Liver (tissue), 9 donors: ENCODE measurements around the gene CCNC. TPM values are rescaled to one million over a fixed set of nuclear protein-coding genes. Genes with fewer than 3 reads are reported as not detected.

Experiments used
- DNase-seq: peaks from one replicate; pipeline ENCODE4 v3.0.0-alpha.2; 2017; ENCODE audit warnings: low spot score
- H3K27ac ChIP-seq, 2 donors: one replicate each; pipeline ENCODE4 v1.7.0; 2013; ENCODE audit warnings: inconsistent platforms in 2 of 2, low read length in 2 of 2, control low read depth in 1 of 2, low read depth in 1 of 2, mild to moderate bottlenecking in 1 of 2
- H3K27me3 ChIP-seq, 4 donors: one replicate each; pipeline versions ENCODE4 v1.6.1 to v1.7.0; 2013; ENCODE audit warnings: low read length in 3 of 4, inconsistent platforms in 1 of 4, mild to moderate bottlenecking in 1 of 4, moderate library complexity in 1 of 4; ENCODE audit not compliant: control insufficient read depth in 4 of 4, insufficient read depth in 4 of 4
- H3K36me3 ChIP-seq, 4 donors: one replicate each; pipeline versions ENCODE4 v1.6.1 to v1.7.0; 2013; ENCODE audit warnings: low read length in 3 of 4, mild to moderate bottlenecking in 3 of 4, low read depth in 1 of 4, moderate library complexity in 1 of 4; ENCODE audit not compliant: control insufficient read depth in 4 of 4, insufficient read depth in 3 of 4
- H3K4me1 ChIP-seq, 4 donors: one replicate each; pipeline versions ENCODE4 v1.6.1 to v1.7.0; 2013; ENCODE audit warnings: low read length in 3 of 4, mild to moderate bottlenecking in 3 of 4, moderate library complexity in 1 of 4; ENCODE audit not compliant: control insufficient read depth in 4 of 4, insufficient read depth in 4 of 4
- H3K4me3 ChIP-seq, 3 donors: one replicate each; pipeline versions ENCODE4 v1.6.1 to v1.7.0; 2013; ENCODE audit warnings: low read length in 3 of 3, control low read depth in 1 of 3, low read depth in 1 of 3, mild to moderate bottlenecking in 1 of 3
- H3K9ac ChIP-seq, 2 donors: one replicate each; pipeline ENCODE4 v1.7.0; 2013; ENCODE audit warnings: low read length in 2 of 2, mild to moderate bottlenecking in 2 of 2, moderate library complexity in 2 of 2, control low read depth in 1 of 2, low read depth in 1 of 2
- H3K9me3 ChIP-seq, 4 donors: one replicate each; pipeline versions ENCODE4 v1.6.1 to v1.7.0; 2013; ENCODE audit warnings: low read length in 3 of 4; ENCODE audit not compliant: control insufficient read depth in 4 of 4
- EGR1 ChIP-seq, 2 donors: IDR thresholded peaks; 2 replicates each; pipeline ENCODE4 v1.6.1; 2016 to 2018; ENCODE audit warnings: antibody characterized with exemption in 2 of 2, low read depth in 2 of 2
- FOXA1 ChIP-seq: IDR thresholded peaks from 2 replicates; pipeline ENCODE4 v1.6.1; 2016; ENCODE audit warnings: antibody characterized with exemption
- FOXA2 ChIP-seq: IDR thresholded peaks from 2 replicates; pipeline ENCODE4 v1.6.1; 2016; ENCODE audit warnings: antibody characterized with exemption
- GABPA ChIP-seq, 2 donors: IDR thresholded peaks in 1 of 2; conservative IDR thresholded peaks in 1 of 2; 2 replicates each; pipeline ENCODE4 v1.6.1; 2016; ENCODE audit warnings: antibody characterized with exemption in 2 of 2, mild to moderate bottlenecking in 1 of 2, moderate library complexity in 1 of 2
- HNF4A ChIP-seq, 2 donors: conservative IDR thresholded peaks; 2 replicates each; pipeline ENCODE4 v1.6.1; 2016; ENCODE audit warnings: antibody characterized with exemption in 2 of 2, mild to moderate bottlenecking in 2 of 2
- HNF4G ChIP-seq: IDR thresholded peaks from 2 replicates; pipeline ENCODE4 v1.6.1; 2016; ENCODE audit warnings: antibody characterized with exemption
- JUND ChIP-seq, 2 donors: IDR thresholded peaks; 2 replicates each; pipeline ENCODE4 v1.6.1; 2016; ENCODE audit warnings: antibody characterized with exemption in 2 of 2
- NR2F2 ChIP-seq: IDR thresholded peaks from 2 replicates; pipeline ENCODE4 v1.6.1; 2016; ENCODE audit warnings: antibody characterized with exemption
- RAD21 ChIP-seq, 2 donors: IDR thresholded peaks; 2 replicates each; pipeline ENCODE4 v1.6.1; 2016; ENCODE audit warnings: antibody characterized with exemption in 2 of 2, mild to moderate bottlenecking in 2 of 2
- RXRA ChIP-seq, 2 donors: IDR thresholded peaks; 2 replicates each; pipeline ENCODE4 v1.6.1; 2017 to 2018; ENCODE audit warnings: antibody characterized with exemption in 2 of 2, mild to moderate bottlenecking in 1 of 2
- SP1 ChIP-seq: IDR thresholded peaks from 2 replicates; pipeline ENCODE4 v1.6.1; 2018; ENCODE audit warnings: antibody characterized with exemption, mild to moderate bottlenecking
- TAF1 ChIP-seq: conservative IDR thresholded peaks from 2 replicates; pipeline ENCODE4 v1.6.1; 2016; ENCODE audit warnings: antibody characterized with exemption, mild to moderate bottlenecking
- YY1 ChIP-seq: IDR thresholded peaks from 2 replicates; pipeline ENCODE4 v1.6.1; 2016; ENCODE audit warnings: antibody characterized with exemption, mild to moderate bottlenecking
- WGBS: extraction: QIAGEN DNeasy Blood & Tissue Kit; methylation state at CpG from one replicate; pipeline ENCODE4 v1.1.7; 2013; 5-methylcytosine and 5-hydroxymethylcytosine counted together
- polyA plus RNA-seq, 2 donors: library from polyadenylated mRNA; stranded (reverse) in 1 of 2; unstranded in 1 of 2; fragments of 200-250 nt in 1 of 2; fragments of >200 nt in 1 of 2; fragmentation: Nextera tagmentation in 1 of 2; extraction: Ambion mirVana in 1 of 2; gene quantifications; one replicate each; pipeline versions ENCODE4 v1.2.1 to v1.2.3, GENCODE V29; 2013 to 2015
- total RNA-seq, 2 donors: library from RNA; depleted of rRNA; stranded (reverse); fragments of >200 nt; gene quantifications; one replicate each; pipeline ENCODE4 v1.2.3, GENCODE V29; 2014
- TF ChIP-seq, protein P1 (sequence below): IDR thresholded peaks from 2 replicates; pipeline ENCODE4 v1.6.1; 2016; ENCODE audit warnings: antibody characterized with exemption
- TF ChIP-seq, protein P2 (sequence below): IDR thresholded peaks from 2 replicates; pipeline ENCODE4 v1.6.1; 2016; ENCODE audit warnings: antibody characterized with exemption, mild to moderate bottlenecking
- TF ChIP-seq, protein P3 (sequence below): IDR thresholded peaks from 2 replicates; pipeline ENCODE4 v1.6.1; 2016; ENCODE audit warnings: antibody characterized with exemption
- TF ChIP-seq, protein P4 (sequence below): fragments of 150-350 bp; IDR thresholded peaks from 2 replicates; pipeline ENCODE4 v1.5.1; 2017; ENCODE audit warnings: improper control_type of control experiment, low read depth, low read length; ENCODE audit not compliant: missing input control
- TF ChIP-seq, protein P5 (sequence below): IDR thresholded peaks from 2 replicates; pipeline ENCODE4 v1.6.1; 2016; ENCODE audit warnings: antibody characterized with exemption
- donor health status: healthy.
- donor health status: healthy.
- donor health status: healthy.
- donor health status: healthy.
- donor health status: healthy.

The CCNC gene
- total and polyA plus RNA-seq, 4 donors: 32.9 to 80.7 (median 47.8) TPM

DNA sequence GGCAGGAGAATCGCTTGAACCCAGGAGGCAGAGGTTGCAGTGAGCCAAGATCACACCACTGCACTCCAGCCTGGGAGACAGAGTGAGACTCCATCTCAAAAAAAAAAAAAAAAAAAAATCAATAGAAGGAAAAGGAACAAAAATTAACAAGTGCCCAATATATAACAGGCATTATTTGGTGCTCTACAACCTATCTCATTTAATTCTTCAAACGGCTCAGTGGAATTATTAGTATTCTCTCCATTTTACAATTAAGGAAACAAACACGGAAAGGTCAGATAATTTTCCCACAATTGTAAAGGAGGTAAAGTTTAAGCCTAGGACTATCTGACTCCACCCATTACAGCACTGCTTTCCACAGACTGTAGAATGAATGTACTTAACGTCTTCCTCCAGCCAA lies 19.8 kb downstream of the CCNC start:
- Histone ChIP-seq H3K27me3 (no peaks in the 10 kb centered on the region), H3K9me3 (no peaks in the 10 kb centered on the region), H3K4me1 (no peaks in the 10 kb centered on the region), H3K36me3 (peaks cover 5 to 28% (median 17%) of the 10 kb centered on the region in 4 donors), H3K27ac (no peak overlapping the region), H3K9ac (no peak overlapping the region), H3K4me3 (no peak overlapping the region)
- 96% methylated on average over 4 of the region's 4 CpGs for WGBS
- no peak for DNase-seq
- no peak for TF ChIP-seq RXRA (IDR thresholded peaks at IDR 0.05)
- TF ChIP-seq GABPA (IDR thresholded peaks at IDR 0.05 in 1 of 2, conservative IDR thresholded peaks at IDR 0.05 in 1 of 2): no peak
- TF ChIP-seq NR2F2: no peak
- no peak for TF ChIP-seq FOXA2
- no peak for TF ChIP-seq SP1
- TF ChIP-seq, protein P1, sequence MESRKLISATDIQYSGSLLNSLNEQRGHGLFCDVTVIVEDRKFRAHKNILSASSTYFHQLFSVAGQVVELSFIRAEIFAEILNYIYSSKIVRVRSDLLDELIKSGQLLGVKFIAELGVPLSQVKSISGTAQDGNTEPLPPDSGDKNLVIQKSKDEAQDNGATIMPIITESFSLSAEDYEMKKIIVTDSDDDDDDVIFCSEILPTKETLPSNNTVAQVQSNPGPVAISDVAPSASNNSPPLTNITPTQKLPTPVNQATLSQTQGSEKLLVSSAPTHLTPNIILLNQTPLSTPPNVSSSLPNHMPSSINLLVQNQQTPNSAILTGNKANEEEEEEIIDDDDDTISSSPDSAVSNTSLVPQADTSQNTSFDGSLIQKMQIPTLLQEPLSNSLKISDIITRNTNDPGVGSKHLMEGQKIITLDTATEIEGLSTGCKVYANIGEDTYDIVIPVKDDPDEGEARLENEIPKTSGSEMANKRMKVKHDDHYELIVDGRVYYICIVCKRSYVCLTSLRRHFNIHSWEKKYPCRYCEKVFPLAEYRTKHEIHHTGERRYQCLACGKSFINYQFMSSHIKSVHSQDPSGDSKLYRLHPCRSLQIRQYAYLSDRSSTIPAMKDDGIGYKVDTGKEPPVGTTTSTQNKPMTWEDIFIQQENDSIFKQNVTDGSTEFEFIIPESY: no peak
- no peak for TF ChIP-seq TAF1
- TF ChIP-seq HNF4G: no peak
- TF ChIP-seq, protein P2, sequence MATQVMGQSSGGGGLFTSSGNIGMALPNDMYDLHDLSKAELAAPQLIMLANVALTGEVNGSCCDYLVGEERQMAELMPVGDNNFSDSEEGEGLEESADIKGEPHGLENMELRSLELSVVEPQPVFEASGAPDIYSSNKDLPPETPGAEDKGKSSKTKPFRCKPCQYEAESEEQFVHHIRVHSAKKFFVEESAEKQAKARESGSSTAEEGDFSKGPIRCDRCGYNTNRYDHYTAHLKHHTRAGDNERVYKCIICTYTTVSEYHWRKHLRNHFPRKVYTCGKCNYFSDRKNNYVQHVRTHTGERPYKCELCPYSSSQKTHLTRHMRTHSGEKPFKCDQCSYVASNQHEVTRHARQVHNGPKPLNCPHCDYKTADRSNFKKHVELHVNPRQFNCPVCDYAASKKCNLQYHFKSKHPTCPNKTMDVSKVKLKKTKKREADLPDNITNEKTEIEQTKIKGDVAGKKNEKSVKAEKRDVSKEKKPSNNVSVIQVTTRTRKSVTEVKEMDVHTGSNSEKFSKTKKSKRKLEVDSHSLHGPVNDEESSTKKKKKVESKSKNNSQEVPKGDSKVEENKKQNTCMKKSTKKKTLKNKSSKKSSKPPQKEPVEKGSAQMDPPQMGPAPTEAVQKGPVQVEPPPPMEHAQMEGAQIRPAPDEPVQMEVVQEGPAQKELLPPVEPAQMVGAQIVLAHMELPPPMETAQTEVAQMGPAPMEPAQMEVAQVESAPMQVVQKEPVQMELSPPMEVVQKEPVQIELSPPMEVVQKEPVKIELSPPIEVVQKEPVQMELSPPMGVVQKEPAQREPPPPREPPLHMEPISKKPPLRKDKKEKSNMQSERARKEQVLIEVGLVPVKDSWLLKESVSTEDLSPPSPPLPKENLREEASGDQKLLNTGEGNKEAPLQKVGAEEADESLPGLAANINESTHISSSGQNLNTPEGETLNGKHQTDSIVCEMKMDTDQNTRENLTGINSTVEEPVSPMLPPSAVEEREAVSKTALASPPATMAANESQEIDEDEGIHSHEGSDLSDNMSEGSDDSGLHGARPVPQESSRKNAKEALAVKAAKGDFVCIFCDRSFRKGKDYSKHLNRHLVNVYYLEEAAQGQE: no peak
- TF ChIP-seq, protein P3, sequence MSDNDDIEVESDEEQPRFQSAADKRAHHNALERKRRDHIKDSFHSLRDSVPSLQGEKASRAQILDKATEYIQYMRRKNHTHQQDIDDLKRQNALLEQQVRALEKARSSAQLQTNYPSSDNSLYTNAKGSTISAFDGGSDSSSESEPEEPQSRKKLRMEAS: no peak
- TF ChIP-seq FOXA1: no peak
- TF ChIP-seq RAD21 (IDR thresholded peaks at IDR 0.05): no peak
- TF ChIP-seq YY1: no peak
- no peak for TF ChIP-seq HNF4A (conservative IDR thresholded peaks at IDR 0.05)
- no peak for TF ChIP-seq JUND (IDR thresholded peaks at IDR 0.05)
- TF ChIP-seq, protein P4, sequence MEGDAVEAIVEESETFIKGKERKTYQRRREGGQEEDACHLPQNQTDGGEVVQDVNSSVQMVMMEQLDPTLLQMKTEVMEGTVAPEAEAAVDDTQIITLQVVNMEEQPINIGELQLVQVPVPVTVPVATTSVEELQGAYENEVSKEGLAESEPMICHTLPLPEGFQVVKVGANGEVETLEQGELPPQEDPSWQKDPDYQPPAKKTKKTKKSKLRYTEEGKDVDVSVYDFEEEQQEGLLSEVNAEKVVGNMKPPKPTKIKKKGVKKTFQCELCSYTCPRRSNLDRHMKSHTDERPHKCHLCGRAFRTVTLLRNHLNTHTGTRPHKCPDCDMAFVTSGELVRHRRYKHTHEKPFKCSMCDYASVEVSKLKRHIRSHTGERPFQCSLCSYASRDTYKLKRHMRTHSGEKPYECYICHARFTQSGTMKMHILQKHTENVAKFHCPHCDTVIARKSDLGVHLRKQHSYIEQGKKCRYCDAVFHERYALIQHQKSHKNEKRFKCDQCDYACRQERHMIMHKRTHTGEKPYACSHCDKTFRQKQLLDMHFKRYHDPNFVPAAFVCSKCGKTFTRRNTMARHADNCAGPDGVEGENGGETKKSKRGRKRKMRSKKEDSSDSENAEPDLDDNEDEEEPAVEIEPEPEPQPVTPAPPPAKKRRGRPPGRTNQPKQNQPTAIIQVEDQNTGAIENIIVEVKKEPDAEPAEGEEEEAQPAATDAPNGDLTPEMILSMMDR: no peak
- TF ChIP-seq, protein P5, sequence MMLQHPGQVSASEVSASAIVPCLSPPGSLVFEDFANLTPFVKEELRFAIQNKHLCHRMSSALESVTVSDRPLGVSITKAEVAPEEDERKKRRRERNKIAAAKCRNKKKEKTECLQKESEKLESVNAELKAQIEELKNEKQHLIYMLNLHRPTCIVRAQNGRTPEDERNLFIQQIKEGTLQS: no peak
- TF ChIP-seq EGR1 (IDR thresholded peaks at IDR 0.05; ENCODE audit: low read depth in 2 of 2): no peak
